Heart right ventricle (tissue), 16 donors: ENCODE measurements around the gene BCCIP. TPM values are rescaled to one million over a fixed set of nuclear protein-coding genes. Genes with fewer than 3 reads are reported as not detected.

Experiments used
- ATAC-seq, 8 donors: fragments of 200-7000 bp; cut with Tn5 transposase; one replicate each; pipeline ENCODE4 v1.9.1; 2020; ENCODE audit warnings: mild to moderate bottlenecking in 8 of 8, moderate library complexity in 8 of 8, moderate number of reproducible peaks in 1 of 8
- DNase-seq, 2 donors: peaks; one replicate each; pipeline ENCODE4 v3.0.0-alpha.2; 2020
- H3K27ac ChIP-seq, 10 donors: fragments of 200-600 bp; sonication (generic) in 2 of 10; one replicate each; pipeline versions ENCODE4 v1.5.0 to v1.8.0; 2020 to 2022; ENCODE audit warnings: mild to moderate bottlenecking in 3 of 10
- H3K27me3 ChIP-seq, 7 donors: fragments of 200-600 bp; one replicate each; pipeline ENCODE4 v1.8.0; 2021 to 2022; ENCODE audit warnings: mild to moderate bottlenecking in 2 of 7
- H3K36me3 ChIP-seq, 9 donors: fragments of 200-600 bp; sonication (generic) in 1 of 9; one replicate each; pipeline versions ENCODE4 v1.5.0 to v1.8.0; 2020 to 2022; ENCODE audit warnings: mild to moderate bottlenecking in 2 of 9
- H3K4me1 ChIP-seq, 9 donors: fragments of 200-600 bp; sonication (generic) in 1 of 9; one replicate each; pipeline versions ENCODE4 v1.5.0 to v1.8.0; 2020 to 2022; ENCODE audit warnings: mild to moderate bottlenecking in 4 of 9
- H3K4me3 ChIP-seq, 10 donors: fragments of 200-600 bp; sonication (generic) in 2 of 10; one replicate each; pipeline versions ENCODE4 v1.5.0 to v1.8.0; 2020 to 2022; ENCODE audit warnings: mild to moderate bottlenecking in 7 of 10, moderate library complexity in 2 of 10
- H3K9me3 ChIP-seq, 11 donors: fragments of 200-600 bp in 10 of 11; sonication (generic) in 2 of 11; one replicate each; pipeline versions ENCODE4 v1.5.0 to v1.8.0; 2013 to 2022; ENCODE audit warnings: mild to moderate bottlenecking in 2 of 11, control low read depth in 1 of 11, moderate library complexity in 1 of 11
- WGBS, 2 donors: extraction: QIAGEN DNeasy Blood & Tissue Kit; methylation state at CpG; one replicate each; pipeline ENCODE4 v1.1.7; 2013; ENCODE audit warnings: inconsistent platforms in 1 of 2; 5-methylcytosine and 5-hydroxymethylcytosine counted together
- intact Hi-C, 10 donors: fragments of 100-400 bp; cut with DNase I; formaldehyde crosslinking; loops; one replicate each; pipeline versions ENCODE4 v1.11.1 to v1.14.2; 2022
- polyA plus RNA-seq, 2 donors: library from polyadenylated mRNA; stranded (reverse); fragments of 200-250 nt; gene quantifications; one replicate each; pipeline ENCODE4 v1.2.3, GENCODE V29; 2013
- total RNA-seq, 10 donors: library from RNA; stranded (reverse); fragmentation: NEBNext Ultra II Directional in 3 of 10; extraction: Animal tissue kit (Norgen Biotek cat#: 25700) in 3 of 10; gene quantifications; one replicate each; pipeline versions ENCODE4 v1.2.1 to v1.2.4, GENCODE V29; 2021 to 2023
- TF ChIP-seq, protein P1 (sequence below), 9 donors: fragments of 200-600 bp; sonication (generic) in 2 of 9; IDR thresholded peaks; one replicate each; pipeline versions ENCODE4 v1.5.0 to v1.8.0; 2021 to 2022; ENCODE audit warnings: antibody characterized with exemption in 9 of 9, mild to moderate bottlenecking in 5 of 9, moderate library complexity in 1 of 9
- donor health status: Arrhythmogenic right ventricular cardiomyopathy.
- donor health status: ischemic (EF 13 %, LVEDD 7.1; RV severe dilation, severe dysfunction).
- donor health status: healthy with polysubstance abuse.
- donor health status: DM: no; HTN: yes; CAD: no.
- donor health status: DM: no; HTN: no; CAD: no.
- donor health status: ischemic (EF 25% LVEDD 6.9; RV normal size, moderate dysfunction).
- donor health status: ischemic (EF 25% LVEDD 5.7; RV mildly dilated, moderate dysfunction).
- donor health status: healthy.
- donor health status: DM: yes; HTN: yes; CAD: no.
- donor health status: Ischemic cardiomyopathy.
- donor health status: ischemic (EF 35%, LVEDD 5.7; RV mildly dilated, moderate dysfunction).
- donor health status: nonischemic (EF 11% LVEDD 7.7; RV severe dilation, severe dysfunction).
- donor health status: DM: yes; HTN: yes; CAD: no.
- donor health status: PGD.
- donor health status: ischemic (EF 29% LVEDD 5.4; RV normal size, mild dysfunction).
- donor health status: nonischemic (EF 23%, LVEDD 6.1; RV moderate dilation, normal function).

BCCIP gene
- total and polyA plus RNA-seq, 12 donors, result 35.6 to 67.0 (median 45.6) TPM

DNA sequence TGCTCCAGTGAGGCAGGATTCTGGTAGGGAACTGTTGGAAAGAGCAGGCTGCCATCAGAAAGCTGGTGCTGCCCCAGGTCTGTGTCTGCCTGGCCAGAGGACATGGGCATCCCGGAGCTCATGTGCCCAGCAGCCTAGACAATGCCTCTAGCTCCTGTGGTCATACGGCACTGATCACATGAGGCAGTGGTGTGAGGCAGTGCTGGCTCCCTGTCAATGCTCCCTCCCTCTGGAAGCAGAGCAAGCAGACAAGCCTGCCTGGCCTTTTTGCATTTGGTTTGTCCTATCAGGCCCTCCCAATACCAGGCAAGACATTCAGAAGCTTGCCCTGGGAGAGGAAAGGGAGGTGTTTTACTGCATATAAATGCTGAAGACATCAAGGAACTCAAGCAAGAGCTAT is 28.2 kb upstream of the BCCIP start:
- peaks cover 0 to 88% (median 25%) of the 10 kb centered on the region in 9 donors for H3K36me3 ChIP-seq
- H3K27me3 ChIP-seq, result no peaks in the 10 kb centered on the region
- intact Hi-C loops, result loop anchor here in 1 of 10 donors (5.0 kb wide), 1 partner anchor 913 kb away; no protein-coding TSS in a partner anchor
- DNase-seq (peak in 1 of 2 donors; percentile 50), ATAC-seq (peak; percentile 63 to 94 (median 83))
- H3K9me3 ChIP-seq, result no peaks in the 10 kb centered on the region
- TF ChIP-seq, protein P1, sequence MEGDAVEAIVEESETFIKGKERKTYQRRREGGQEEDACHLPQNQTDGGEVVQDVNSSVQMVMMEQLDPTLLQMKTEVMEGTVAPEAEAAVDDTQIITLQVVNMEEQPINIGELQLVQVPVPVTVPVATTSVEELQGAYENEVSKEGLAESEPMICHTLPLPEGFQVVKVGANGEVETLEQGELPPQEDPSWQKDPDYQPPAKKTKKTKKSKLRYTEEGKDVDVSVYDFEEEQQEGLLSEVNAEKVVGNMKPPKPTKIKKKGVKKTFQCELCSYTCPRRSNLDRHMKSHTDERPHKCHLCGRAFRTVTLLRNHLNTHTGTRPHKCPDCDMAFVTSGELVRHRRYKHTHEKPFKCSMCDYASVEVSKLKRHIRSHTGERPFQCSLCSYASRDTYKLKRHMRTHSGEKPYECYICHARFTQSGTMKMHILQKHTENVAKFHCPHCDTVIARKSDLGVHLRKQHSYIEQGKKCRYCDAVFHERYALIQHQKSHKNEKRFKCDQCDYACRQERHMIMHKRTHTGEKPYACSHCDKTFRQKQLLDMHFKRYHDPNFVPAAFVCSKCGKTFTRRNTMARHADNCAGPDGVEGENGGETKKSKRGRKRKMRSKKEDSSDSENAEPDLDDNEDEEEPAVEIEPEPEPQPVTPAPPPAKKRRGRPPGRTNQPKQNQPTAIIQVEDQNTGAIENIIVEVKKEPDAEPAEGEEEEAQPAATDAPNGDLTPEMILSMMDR (IDR thresholded peaks at IDR 0.05), result no peak
- H3K27ac ChIP-seq, result peak overlapping the region in 3 of 10 donors; percentile 9 to 56 (median 33)
- peaks cover 0 to 17% (median 0%) of the 10 kb centered on the region in 9 donors for H3K4me1 ChIP-seq
- WGBS, 2 donors, result 44 to 65% methylated on average over 2 of the region's 2 CpGs
- H3K4me3 ChIP-seq, result no peak overlapping the region

DNA sequence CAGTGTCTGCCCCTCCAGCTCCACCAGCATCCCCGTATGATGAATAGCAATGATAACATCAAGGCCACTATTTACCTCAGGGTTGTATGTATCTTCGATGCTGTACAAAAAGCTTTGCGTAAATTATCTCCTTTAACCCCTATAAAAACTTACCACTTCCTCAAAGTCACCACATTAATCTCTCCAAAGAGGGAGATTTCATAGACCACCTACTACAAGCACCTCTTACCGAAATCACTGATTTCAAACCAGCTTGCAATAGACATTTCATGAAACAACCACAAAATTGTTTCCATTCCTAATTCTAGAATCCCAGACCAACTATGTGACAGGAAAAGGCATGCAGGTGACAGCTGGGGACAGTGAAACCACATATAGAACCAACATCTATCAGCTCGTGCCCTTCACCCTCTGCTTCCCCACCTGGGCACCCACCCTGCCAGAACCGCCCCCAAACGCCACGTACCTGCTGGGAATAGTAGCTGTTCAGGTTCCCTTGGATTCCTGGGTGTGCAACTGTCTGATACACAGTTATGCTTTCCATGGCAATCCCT is 27.6 kb upstream of the BCCIP start:
- ATAC-seq (no peak), DNase-seq (no peak)
- Histone ChIP-seq H3K9me3 (no peaks in the 10 kb centered on the region), H3K36me3 (peaks cover 0 to 91% (median 25%) of the 10 kb centered on the region in 9 donors), H3K27ac (peak overlapping the region in 3 of 10 donors; percentile 9 to 56 (median 33)), H3K4me1 (peaks cover 0 to 17% (median 0%) of the 10 kb centered on the region in 9 donors), H3K27me3 (no peaks in the 10 kb centered on the region), H3K4me3 (no peak overlapping the region)
- TF ChIP-seq, protein P1 (IDR thresholded peaks at IDR 0.05), result no peak
- 82 to 83% methylated on average over 8 of the region's 8 CpGs for WGBS, 2 donors
- intact Hi-C loops, result loop anchor here in 1 of 10 donors (5.0 kb wide), 1 partner anchor 913 kb away; no protein-coding TSS in a partner anchor

DNA sequence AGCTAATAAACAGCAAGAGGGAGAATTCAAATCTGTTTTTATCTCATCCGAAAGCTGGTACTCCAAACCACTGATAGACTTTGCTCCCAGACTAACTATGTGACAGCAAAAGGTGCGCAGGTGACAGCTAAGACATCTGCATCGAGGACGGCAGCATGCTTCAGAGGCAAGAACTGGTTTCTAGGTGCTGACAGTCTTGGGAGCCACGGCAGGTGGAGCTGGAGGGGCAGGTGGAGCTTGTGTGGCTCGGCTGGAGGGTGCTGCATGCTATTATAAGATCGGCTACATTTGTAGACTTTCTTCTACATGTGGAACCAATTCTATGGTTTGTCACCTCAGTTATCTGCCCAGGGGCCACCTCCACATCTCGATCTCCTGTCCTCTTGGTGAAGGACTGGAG is 25.9 kb upstream of the BCCIP start:
- intact Hi-C loops, result loop anchor here in 1 of 10 donors (5.0 kb wide), 1 partner anchor 915 kb away; no protein-coding TSS in a partner anchor
- WGBS, 2 donors, result 94 to 96% methylated on average over 8 of the region's 8 CpGs
- H3K36me3 ChIP-seq, result peaks cover 0 to 94% (median 14%) of the 10 kb centered on the region in 9 donors
- H3K9me3 ChIP-seq, result no peaks in the 10 kb centered on the region
- H3K4me1 ChIP-seq, result peaks cover 0 to 17% (median 0%) of the 10 kb centered on the region in 9 donors
- DNase-seq (no peak), ATAC-seq (no peak)
- H3K4me3 ChIP-seq, result no peak overlapping the region
- H3K27ac ChIP-seq, result no peak overlapping the region
- TF ChIP-seq, protein P1 (IDR thresholded peaks at IDR 0.05), result no peak
- no peaks in the 10 kb centered on the region for H3K27me3 ChIP-seq

DNA sequence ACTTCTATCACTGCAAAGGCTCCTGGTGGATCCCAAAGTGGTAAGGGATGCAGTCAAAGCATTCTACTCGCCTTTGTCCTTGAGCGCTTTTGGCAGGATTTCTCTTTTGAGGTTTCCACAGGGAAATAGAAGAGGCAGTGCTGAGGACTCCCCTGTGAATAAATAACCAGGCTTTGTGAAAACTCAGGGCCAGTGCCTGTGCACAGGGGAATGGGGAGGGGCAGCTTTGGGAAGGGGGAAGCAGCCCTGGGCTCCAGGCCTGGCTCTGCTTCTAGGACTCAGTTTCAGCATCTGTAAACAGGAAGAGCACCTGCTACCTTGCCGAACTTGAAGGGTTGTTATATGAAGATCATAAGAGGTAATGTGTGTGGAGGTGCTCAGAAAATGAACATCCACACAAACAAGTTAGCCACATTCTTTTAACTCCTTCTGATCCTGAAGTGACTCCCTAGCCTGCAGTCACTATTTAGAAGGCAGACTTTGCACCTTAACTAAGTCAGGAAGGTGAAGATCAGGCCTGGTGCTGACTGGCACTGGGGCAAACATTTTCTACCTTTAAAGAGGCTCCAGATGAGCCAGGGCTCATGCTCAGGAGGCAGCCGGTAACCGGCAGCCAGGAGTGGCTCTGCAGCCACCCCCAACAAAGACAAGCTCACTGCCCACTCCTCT is 25.2 kb upstream of the BCCIP start:
- no peaks in the 10 kb centered on the region for H3K27me3 ChIP-seq
- H3K36me3 ChIP-seq, result peaks cover 0 to 94% (median 8%) of the 10 kb centered on the region in 9 donors
- peaks cover 0 to 17% (median 0%) of the 10 kb centered on the region in 9 donors for H3K4me1 ChIP-seq
- ATAC-seq, result no peak
- TF ChIP-seq, protein P1 (IDR thresholded peaks at IDR 0.05), result no peak
- DNase-seq, result no peak
- WGBS, 2 donors, result 53 to 59% methylated on average over 5 of the region's 5 CpGs
- no peak overlapping the region for H3K27ac ChIP-seq
- no peaks in the 10 kb centered on the region for H3K9me3 ChIP-seq
- intact Hi-C loops, result loop anchor here in 1 of 10 donors (5.0 kb wide), 1 partner anchor 916 kb away; no protein-coding TSS in a partner anchor
- no peak overlapping the region for H3K4me3 ChIP-seq
